Measurements from ENCODE around the gene LRFN2. TPM values are rescaled to one million over a fixed set of nuclear protein-coding genes. Genes with fewer than 3 reads are reported as not detected.

The LRFN2 gene
- total RNA-seq, 1 donor from 2014 or later, result not detected

GRCh38 chr6:40489798-40490197 is 97.4 kb downstream of the LRFN2 start:
- no peaks in the 10 kb centered on the region for H3K36me3 ChIP-seq

GRCh38 chr6:40486576-40486975 is 100.6 kb downstream of the LRFN2 start:
- H3K27ac ChIP-seq, result no peak overlapping the region
- no peak for DNase-seq (ENCODE audit: extremely low spot score in 2 of 2)
- TF ChIP-seq POLR2AphosphoS5 (IDR thresholded peaks at IDR 0.05; ENCODE audit: insufficient read depth in 1 of 2, low read depth in 1 of 2), result no peak
- TF ChIP-seq CTCF (IDR thresholded peaks at IDR 0.05), result no peak
- TF ChIP-seq POLR2A (IDR thresholded peaks at IDR 0.05), result no peak
- no peaks in the 10 kb centered on the region for H3K9me3 ChIP-seq
- H3K36me3 ChIP-seq, result no peaks in the 10 kb centered on the region
- intact Hi-C loops (cut with DNase I), result no loop called here
- H3K4me3 ChIP-seq, result no peak overlapping the region
- H3K27me3 ChIP-seq, result no peaks in the 10 kb centered on the region
- no peaks in the 10 kb centered on the region for H3K4me1 ChIP-seq

More at GRCh38 chr6:40489798-40490197, 97.4 kb downstream of the LRFN2 start:
- intact Hi-C loops (cut with DNase I), result no loop called here
- Histone ChIP-seq H3K27ac (no peak overlapping the region), H3K4me1 (no peaks in the 10 kb centered on the region), H3K4me3 (no peak overlapping the region), H3K9me3 (no peaks in the 10 kb centered on the region), H3K27me3 (no peaks in the 10 kb centered on the region)
- TF ChIP-seq CTCF (IDR thresholded peaks at IDR 0.05) (no peak), POLR2A (IDR thresholded peaks at IDR 0.05) (no peak), POLR2AphosphoS5 (IDR thresholded peaks at IDR 0.05; ENCODE audit: insufficient read depth in 1 of 2, low read depth in 1 of 2) (no peak)
- DNase-seq (ENCODE audit: extremely low spot score in 2 of 2), result no peak

- H3K4me1 ChIP-seq, result no peaks in the 10 kb centered on the region
- no peak overlapping the region for H3K4me3 ChIP-seq
- no peaks in the 10 kb centered on the region for H3K27me3 ChIP-seq
- no peak for TF ChIP-seq POLR2AphosphoS5 (IDR thresholded peaks at IDR 0.05; ENCODE audit: insufficient read depth in 1 of 2, low read depth in 1 of 2)
- H3K27ac ChIP-seq, result no peak overlapping the region
- no peak for DNase-seq (ENCODE audit: extremely low spot score in 2 of 2)
- H3K36me3 ChIP-seq, result no peaks in the 10 kb centered on the region
- no peaks in the 10 kb centered on the region for H3K9me3 ChIP-seq
- intact Hi-C loops (cut with DNase I), result no loop called here
These were observed 101.4 kb downstream of the LRFN2 start for GRCh38 chr6:40485795-40486194.

- H3K4me3 ChIP-seq, result no peak overlapping the region
- no peak for TF ChIP-seq CTCF (IDR thresholded peaks at IDR 0.05)
- TF ChIP-seq POLR2AphosphoS5 (IDR thresholded peaks at IDR 0.05; ENCODE audit: insufficient read depth in 1 of 2, low read depth in 1 of 2), result no peak
- TF ChIP-seq POLR2A (IDR thresholded peaks at IDR 0.05), result no peak
- H3K27me3 ChIP-seq, result no peaks in the 10 kb centered on the region
- DNase-seq (ENCODE audit: extremely low spot score in 2 of 2), result no peak
- intact Hi-C loops (cut with DNase I), result no loop called here
- H3K27ac ChIP-seq, result no peak overlapping the region
- H3K36me3 ChIP-seq, result no peaks in the 10 kb centered on the region
- H3K9me3 ChIP-seq, result no peaks in the 10 kb centered on the region
- no peaks in the 10 kb centered on the region for H3K4me1 ChIP-seq
These were observed 101.9 kb downstream of the LRFN2 start for GRCh38 chr6:40485300-40485699.

- TF ChIP-seq POLR2A (IDR thresholded peaks at IDR 0.05) (no peak), CTCF (IDR thresholded peaks at IDR 0.05) (no peak), POLR2AphosphoS5 (IDR thresholded peaks at IDR 0.05; ENCODE audit: insufficient read depth in 1 of 2, low read depth in 1 of 2) (no peak)
- intact Hi-C loops (cut with DNase I), result no loop called here
- Histone ChIP-seq H3K27ac (no peak overlapping the region), H3K27me3 (no peaks in the 10 kb centered on the region), H3K36me3 (no peaks in the 10 kb centered on the region), H3K4me3 (no peak overlapping the region), H3K4me1 (no peaks in the 10 kb centered on the region), H3K9me3 (no peaks in the 10 kb centered on the region)
- DNase-seq (ENCODE audit: extremely low spot score in 2 of 2), result no peak
These were observed 103.1 kb downstream of the LRFN2 start for GRCh38 chr6:40484066-40484465.
